ENCODE data around the gene ATAD1. TPM values are rescaled to one million over a fixed set of nuclear protein-coding genes. Genes with fewer than 3 reads are reported as not detected.

Gene ATAD1
- total RNA-seq, 1 donor from 2014 or later, result 73.7 TPM

DNA sequence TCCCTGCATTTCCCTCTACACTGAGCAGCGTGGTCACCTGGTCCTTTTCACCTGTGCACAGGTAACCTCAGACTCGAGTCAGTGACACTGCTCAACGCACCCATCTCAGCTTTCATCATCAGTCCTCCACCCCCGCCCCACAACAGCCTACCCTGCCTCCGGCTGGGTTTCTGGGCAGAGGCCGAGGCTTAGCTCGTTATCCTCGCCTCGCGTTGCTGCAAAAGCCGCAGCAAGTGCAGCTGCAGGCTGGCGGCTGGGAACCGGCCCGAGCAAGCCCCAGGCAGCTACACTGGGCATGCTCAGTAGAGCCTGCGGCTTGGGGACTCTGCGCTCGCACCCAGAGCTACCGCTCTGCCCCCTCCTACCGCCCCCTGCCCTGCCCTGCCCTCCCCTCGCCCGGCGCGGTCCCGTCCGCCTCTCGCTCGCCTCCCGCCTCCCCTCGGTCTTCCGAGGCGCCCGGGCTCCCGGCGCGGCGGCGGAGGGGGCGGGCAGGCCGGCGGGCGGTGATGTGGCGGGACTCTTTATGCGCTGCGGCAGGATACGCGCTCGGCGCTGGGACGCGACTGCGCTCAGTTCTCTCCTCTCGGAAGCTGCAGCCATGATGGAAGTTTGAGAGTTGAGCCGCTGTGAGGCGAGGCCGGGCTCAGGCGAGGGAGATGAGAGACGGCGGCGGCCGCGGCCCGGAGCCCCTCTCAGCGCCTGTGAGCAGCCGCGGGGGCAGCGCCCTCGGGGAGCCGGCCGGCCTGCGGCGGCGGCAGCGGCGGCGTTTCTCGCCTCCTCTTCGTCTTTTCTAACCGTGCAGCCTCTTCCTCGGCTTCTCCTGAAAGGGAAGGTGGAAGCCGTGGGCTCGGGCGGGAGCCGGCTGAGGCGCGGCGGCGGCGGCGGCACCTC is 45.3 kb upstream of the ATAD1 start, which contains the start of the genes KLLN and PTEN:
Gene KLLN, minus strand, starts transcription at position 481 of the 891 bp plus-strand sequence. CDS start 1,046 bp downstream, outside the sequence.
Gene PTEN, plus strand, starts transcription at position 573 of the 891 bp plus-strand sequence. CDS start 845 bp downstream, outside the sequence.
- FAIRE-seq (no peak), DNase-seq (ENCODE audit: low read depth) (peak; percentile 81)
- Histone ChIP-seq H3K27me3 (ENCODE audit: control insufficient read depth, insufficient read depth, low read length) (no peaks in the 10 kb centered on the region), H3K4me3 (ENCODE audit: low read depth, low read length) (peak within 1 kb of the TSS; percentile 89), H3K36me3 (ENCODE audit: control insufficient read depth, insufficient read depth, low read length) (no peaks in the 10 kb centered on the region)
- TF ChIP-seq, protein P1, sequence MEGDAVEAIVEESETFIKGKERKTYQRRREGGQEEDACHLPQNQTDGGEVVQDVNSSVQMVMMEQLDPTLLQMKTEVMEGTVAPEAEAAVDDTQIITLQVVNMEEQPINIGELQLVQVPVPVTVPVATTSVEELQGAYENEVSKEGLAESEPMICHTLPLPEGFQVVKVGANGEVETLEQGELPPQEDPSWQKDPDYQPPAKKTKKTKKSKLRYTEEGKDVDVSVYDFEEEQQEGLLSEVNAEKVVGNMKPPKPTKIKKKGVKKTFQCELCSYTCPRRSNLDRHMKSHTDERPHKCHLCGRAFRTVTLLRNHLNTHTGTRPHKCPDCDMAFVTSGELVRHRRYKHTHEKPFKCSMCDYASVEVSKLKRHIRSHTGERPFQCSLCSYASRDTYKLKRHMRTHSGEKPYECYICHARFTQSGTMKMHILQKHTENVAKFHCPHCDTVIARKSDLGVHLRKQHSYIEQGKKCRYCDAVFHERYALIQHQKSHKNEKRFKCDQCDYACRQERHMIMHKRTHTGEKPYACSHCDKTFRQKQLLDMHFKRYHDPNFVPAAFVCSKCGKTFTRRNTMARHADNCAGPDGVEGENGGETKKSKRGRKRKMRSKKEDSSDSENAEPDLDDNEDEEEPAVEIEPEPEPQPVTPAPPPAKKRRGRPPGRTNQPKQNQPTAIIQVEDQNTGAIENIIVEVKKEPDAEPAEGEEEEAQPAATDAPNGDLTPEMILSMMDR (IDR thresholded peaks at IDR 0.05; ENCODE audit: insufficient read depth, low read length, severe bottlenecking), result no peak

DNA sequence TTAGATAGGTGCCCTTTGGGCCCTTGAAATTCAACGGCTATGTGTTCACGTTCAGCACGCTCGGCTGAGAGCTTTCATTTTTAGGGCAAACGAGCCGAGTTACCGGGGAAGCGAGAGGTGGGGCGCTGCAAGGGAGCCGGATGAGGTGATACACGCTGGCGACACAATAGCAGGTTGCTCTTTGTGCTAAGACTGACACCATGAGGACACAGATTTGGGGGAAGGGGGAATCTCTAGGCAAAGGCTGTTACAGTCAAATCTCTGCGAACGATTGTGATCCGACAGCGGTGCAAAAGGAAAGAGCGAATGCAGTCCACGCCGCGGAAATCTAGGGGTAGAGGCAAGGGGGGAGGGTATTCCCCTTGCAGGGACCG is 44.6 kb upstream of the ATAD1 start:
- TF ChIP-seq, protein P1 (IDR thresholded peaks at IDR 0.05; ENCODE audit: insufficient read depth, low read length, severe bottlenecking), result no peak
- DNase-seq (ENCODE audit: low read depth) (peak; percentile 52), FAIRE-seq (no peak)
- Histone ChIP-seq H3K27me3 (ENCODE audit: control insufficient read depth, insufficient read depth, low read length) (no peaks in the 10 kb centered on the region), H3K36me3 (ENCODE audit: control insufficient read depth, insufficient read depth, low read length) (no peaks in the 10 kb centered on the region), H3K4me3 (ENCODE audit: low read depth, low read length) (peak overlapping the region; percentile 89)

DNA sequence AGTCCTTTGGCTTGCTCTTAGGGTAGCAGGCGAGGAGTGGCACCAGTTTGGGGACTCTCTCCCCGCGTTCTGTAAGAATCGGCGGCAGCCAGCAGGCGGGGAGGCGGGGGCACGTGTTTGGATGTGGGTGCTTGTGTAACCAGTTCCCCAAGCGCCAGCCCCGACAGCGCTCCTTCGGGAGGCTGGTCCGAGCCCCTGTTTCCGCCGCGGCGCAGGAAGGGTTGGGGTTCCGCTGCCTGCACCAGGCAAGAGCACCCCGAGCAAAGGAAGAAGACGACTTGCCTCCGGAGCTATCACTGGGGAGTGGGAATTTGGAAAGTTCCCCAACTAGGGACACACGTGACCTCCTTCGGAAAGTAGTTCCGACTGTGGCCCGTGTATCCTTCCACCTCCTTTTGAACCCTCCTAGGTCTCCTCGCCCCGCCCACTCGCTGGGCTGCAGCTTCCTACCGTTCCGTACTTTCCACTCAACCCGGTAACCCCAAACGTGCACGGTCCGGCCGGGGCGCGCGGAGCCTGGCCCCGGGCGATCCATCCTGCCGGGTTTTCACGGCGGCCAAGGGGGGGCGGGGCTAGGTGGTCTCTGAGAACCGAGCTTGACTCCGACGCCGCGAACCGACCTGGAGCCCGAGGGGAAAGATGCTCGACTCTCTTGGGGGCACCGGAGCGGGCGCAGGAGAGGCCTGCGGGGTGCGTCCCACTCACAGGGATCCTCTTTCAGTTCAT is 44.1 kb upstream of the ATAD1 start:
- Histone ChIP-seq H3K36me3 (ENCODE audit: control insufficient read depth, insufficient read depth, low read length) (no peaks in the 10 kb centered on the region), H3K27me3 (ENCODE audit: control insufficient read depth, insufficient read depth, low read length) (no peaks in the 10 kb centered on the region), H3K4me3 (ENCODE audit: low read depth, low read length) (peak overlapping the region; percentile 89)
- FAIRE-seq, result no peak
- DNase-seq (ENCODE audit: low read depth), result peak; percentile 81
- TF ChIP-seq, protein P1 (IDR thresholded peaks at IDR 0.05; ENCODE audit: insufficient read depth, low read length, severe bottlenecking), result no peak

DNA sequence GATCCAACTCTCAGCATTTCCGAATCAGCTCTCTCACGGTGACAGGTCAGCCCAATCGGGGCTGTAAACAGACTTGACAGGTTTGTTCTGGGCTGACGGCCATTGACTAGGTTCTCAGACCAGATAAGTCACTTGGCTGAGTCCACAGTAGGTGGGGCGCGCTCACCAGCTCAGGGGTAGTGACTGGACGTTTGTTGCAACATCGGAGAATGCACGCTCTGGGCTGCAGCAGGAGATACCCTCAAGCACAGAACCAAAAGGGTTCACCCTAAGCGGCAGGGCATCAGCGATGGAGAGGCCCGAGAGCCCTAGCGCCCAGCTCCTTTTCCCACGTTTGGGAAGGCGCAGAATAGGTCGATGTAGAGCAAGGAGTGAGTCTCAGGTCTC is 43.5 kb upstream of the ATAD1 start:
- no peaks in the 10 kb centered on the region for H3K36me3 ChIP-seq (ENCODE audit: control insufficient read depth, insufficient read depth, low read length)
- DNase-seq (ENCODE audit: low read depth), result peak; percentile 88
- no peaks in the 10 kb centered on the region for H3K27me3 ChIP-seq (ENCODE audit: control insufficient read depth, insufficient read depth, low read length)
- no peak for FAIRE-seq
- TF ChIP-seq, protein P1 (IDR thresholded peaks at IDR 0.05; ENCODE audit: insufficient read depth, low read length, severe bottlenecking), result peak; percentile 53
- H3K4me3 ChIP-seq (ENCODE audit: low read depth, low read length), result peak overlapping the region; percentile 89

DNA sequence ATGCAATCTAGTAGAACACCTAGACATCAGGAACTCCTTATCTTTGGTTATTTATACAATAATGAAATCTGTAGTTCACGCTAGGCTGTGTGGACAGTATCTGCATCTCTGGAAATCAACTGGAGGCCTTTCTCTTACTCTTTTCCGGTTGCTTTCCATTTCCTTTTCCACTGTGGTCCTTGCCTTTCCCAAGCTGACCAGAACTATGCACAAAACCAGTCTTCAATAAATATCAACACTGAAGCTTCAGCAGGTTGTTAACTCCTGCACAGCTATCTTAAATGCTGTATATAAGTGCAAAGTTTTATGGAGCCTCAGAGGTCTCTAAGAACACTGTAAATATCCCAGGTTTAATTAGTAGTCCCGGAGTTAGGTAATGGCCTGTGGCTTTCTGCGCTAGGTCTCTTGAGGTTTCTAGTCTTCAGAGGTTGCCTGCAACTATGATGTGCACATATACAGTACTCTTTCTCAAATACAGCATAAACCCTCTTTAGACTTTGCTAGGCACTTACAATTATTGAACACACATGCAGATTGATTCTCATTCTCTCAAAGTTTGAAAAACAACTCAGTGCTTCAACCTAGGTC is 42.9 kb upstream of the ATAD1 start:
- no peak for FAIRE-seq
- TF ChIP-seq, protein P1 (IDR thresholded peaks at IDR 0.05; ENCODE audit: insufficient read depth, low read length, severe bottlenecking), result no peak
- DNase-seq (ENCODE audit: low read depth), result no peak
- Histone ChIP-seq H3K36me3 (ENCODE audit: control insufficient read depth, insufficient read depth, low read length) (no peaks in the 10 kb centered on the region), H3K27me3 (ENCODE audit: control insufficient read depth, insufficient read depth, low read length) (no peaks in the 10 kb centered on the region), H3K4me3 (ENCODE audit: low read depth, low read length) (no peak overlapping the region)

All from bronchial epithelial cell (primary cell).